SK-N-MC (cell line): ENCODE measurements around the gene MNX1.

ENCODE experiments used
- DNase-seq: peaks from one replicate; pipeline ENCODE4 v3.0.0-alpha.2; 2011; ENCODE audit warnings: low read depth, low spot score
- H3K27ac ChIP-seq: fragments of 200-600 bp; sonication (generic); 2 replicates; pipeline ENCODE4 v1.5.1; 2016; ENCODE audit warnings: mixed run types
- H3K36me3 ChIP-seq: fragments of 200-600 bp; sonication (generic); 2 replicates; pipeline ENCODE4 v1.6.1; 2017; ENCODE audit warnings: antibody characterized with exemption, low read length, mixed read lengths; ENCODE audit not compliant: insufficient read depth
- H3K4me3 ChIP-seq: fragments of 200-600 bp; sonication (generic); 2 replicates; pipeline ENCODE4 v1.5.1; 2016
- H3K9ac ChIP-seq: fragments of 200-600 bp; sonication (generic); 2 replicates; pipeline ENCODE4 v1.8.0; 2017; ENCODE audit warnings: mixed run types, mixed read lengths; ENCODE audit not compliant: insufficient read length
- H3K9me3 ChIP-seq: fragments of 200-600 bp; sonication (generic); 2 replicates; pipeline ENCODE4 v1.6.1; 2017; ENCODE audit warnings: low read depth, mild to moderate bottlenecking, antibody characterized with exemption, low read length, moderate library complexity, mixed read lengths
- EZH2 ChIP-seq: fragments of 200-600 bp; sonication (generic); IDR thresholded peaks from one replicate; pipeline ENCODE4 v1.6.1; 2017; ENCODE audit warnings: antibody characterized with exemption
- FOXP2 ChIP-seq: optimal IDR thresholded peaks from 2 replicates; pipeline ENCODE3; 2011; ENCODE audit warnings: mild to moderate bottlenecking, moderate library complexity; ENCODE audit not compliant: insufficient read depth; ENCODE audit errors: extremely low read length, control extremely low read depth
- POLR2AphosphoS5 ChIP-seq: IDR thresholded peaks from 2 replicates; pipeline ENCODE4 v1.6.1; 2012; ENCODE audit warnings: mild to moderate bottlenecking, low read depth, low read length, borderline replicate concordance

Gene MNX1

DNA sequence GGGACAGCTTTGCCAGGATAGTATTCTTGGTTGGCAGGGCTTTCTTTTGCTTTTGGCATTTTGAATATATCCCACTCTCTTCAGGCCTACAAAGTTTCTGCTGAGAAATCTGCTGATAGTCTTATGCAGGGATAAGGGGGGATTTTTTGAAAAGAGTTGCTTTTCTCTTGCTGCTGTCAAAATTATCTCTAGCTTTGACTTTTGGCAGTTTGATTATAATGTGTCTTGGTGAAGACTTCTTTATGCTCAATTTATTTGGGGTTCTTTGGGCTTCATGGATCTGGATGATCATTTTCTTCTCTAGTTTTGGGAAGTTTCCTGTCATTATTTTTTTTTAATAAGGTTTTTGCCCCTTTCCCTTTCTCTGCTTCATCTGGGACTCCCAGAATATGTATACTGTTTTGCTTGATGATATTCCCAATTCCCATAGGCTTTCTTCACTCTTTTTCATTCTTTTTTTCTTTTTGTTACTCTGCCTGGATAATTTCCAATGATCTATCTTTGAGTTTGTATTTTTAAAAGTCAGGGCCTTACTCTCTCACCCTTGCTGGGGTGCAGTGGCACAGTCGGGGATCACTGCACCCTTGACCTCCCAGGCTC is 31.4 kb downstream of the MNX1 start:
- Histone ChIP-seq H3K27ac (no peak overlapping the region), H3K4me3 (no peak overlapping the region), H3K9me3 (no peaks in the 10 kb centered on the region), H3K9ac (no peak overlapping the region), H3K36me3 (peaks cover 4% of the 10 kb centered on the region)
- no peak for TF ChIP-seq FOXP2
- TF ChIP-seq POLR2AphosphoS5: no peak
- no peak for DNase-seq

DNA sequence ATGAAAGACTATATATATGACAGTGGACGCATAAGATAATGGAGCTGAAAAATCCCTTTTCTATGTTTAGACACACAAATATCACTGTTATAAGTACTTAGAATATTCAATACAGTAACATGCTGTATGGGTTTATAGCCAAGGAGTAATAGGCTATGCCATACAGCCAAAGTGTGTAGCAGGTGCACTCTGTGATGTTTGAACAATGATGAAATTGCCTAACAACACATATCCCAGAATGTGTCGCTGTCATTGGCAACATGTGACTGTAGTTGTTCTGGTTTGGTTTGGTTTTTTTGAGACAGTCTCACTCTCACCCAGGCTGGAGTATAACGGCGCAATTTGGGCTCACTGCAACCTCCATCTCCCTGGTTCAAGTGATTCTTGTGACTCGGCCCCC is 34.8 kb downstream of the MNX1 start:
- Histone ChIP-seq H3K9ac (no peak overlapping the region), H3K9me3 (no peaks in the 10 kb centered on the region), H3K36me3 (peaks cover 17% of the 10 kb centered on the region), H3K27ac (no peak overlapping the region), H3K4me3 (no peak overlapping the region)
- DNase-seq: no peak
- TF ChIP-seq FOXP2 (no peak), POLR2AphosphoS5 (no peak), EZH2 (no peak)

GRCh38 chr7:156969972-156970420 is 40.5 kb downstream of the MNX1 start:
- TF ChIP-seq POLR2AphosphoS5 (no peak), EZH2 (no peak), FOXP2 (no peak)
- no peak for DNase-seq
- H3K36me3 ChIP-seq: peaks cover 38% of the 10 kb centered on the region

GRCh38 chr7:156968183-156968582 is 42.3 kb downstream of the MNX1 start:
- DNase-seq: no peak
- TF ChIP-seq FOXP2: no peak
- no peak for TF ChIP-seq POLR2AphosphoS5
- no peak for TF ChIP-seq EZH2
- no peak overlapping the region for H3K4me3 ChIP-seq
- H3K27ac ChIP-seq: no peak overlapping the region
- no peak overlapping the region for H3K9ac ChIP-seq
- no peaks in the 10 kb centered on the region for H3K9me3 ChIP-seq
- H3K36me3 ChIP-seq: peaks cover 55% of the 10 kb centered on the region

More at GRCh38 chr7:156969972-156970420, 40.5 kb downstream of the MNX1 start:
- Histone ChIP-seq H3K27ac (no peak overlapping the region), H3K9me3 (no peaks in the 10 kb centered on the region), H3K9ac (no peak overlapping the region), H3K4me3 (no peak overlapping the region)

DNA sequence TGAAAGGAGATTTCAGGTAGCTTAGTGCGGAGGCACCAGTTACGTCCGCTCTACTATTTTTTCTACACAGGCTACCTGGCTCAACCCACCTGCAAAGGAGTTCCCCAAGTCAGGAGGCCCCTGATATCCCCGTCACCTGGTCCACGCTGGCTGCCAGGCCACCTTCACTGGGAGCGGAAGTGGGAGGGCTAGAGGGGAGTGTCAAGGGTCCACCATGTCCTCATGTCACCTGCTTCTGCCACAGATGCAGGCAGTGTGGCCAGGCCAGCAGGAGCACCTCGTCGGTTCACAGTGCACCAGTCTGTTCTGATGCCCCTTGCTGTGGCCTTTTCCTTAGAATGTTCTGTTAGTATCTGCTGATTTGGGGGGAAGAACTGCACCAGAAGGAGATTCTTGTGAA is 44.1 kb downstream of the MNX1 start:
- no peak overlapping the region for H3K9ac ChIP-seq
- H3K36me3 ChIP-seq: peaks cover 68% of the 10 kb centered on the region
- H3K4me3 ChIP-seq: no peak overlapping the region
- no peaks in the 10 kb centered on the region for H3K9me3 ChIP-seq
- TF ChIP-seq FOXP2: no peak
- no peak for TF ChIP-seq POLR2AphosphoS5
- TF ChIP-seq EZH2: no peak
- no peak overlapping the region for H3K27ac ChIP-seq
- DNase-seq: no peak

DNA sequence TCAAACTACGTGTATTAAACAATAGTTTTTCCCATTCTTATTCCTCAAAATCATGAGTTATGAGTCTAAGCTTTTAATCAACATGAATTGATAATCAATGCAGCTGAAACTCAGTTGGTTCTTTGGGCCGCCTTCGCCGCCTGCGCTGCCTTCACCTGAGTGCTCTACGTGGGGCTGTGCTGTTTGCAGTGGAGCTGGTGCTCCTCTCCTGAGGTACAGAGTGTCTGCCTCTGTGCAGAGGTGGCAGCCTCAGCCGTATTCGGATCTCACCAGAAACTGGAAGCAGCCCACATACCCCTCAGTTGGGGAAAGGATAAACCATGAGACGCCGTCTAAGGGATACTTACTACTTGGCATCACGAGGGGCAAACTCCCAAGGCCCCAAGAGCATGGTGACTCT is 45.5 kb downstream of the MNX1 start:
- Histone ChIP-seq H3K9ac (no peak overlapping the region), H3K36me3 (peaks cover 71% of the 10 kb centered on the region), H3K4me3 (no peak overlapping the region), H3K27ac (no peak overlapping the region), H3K9me3 (no peaks in the 10 kb centered on the region)
- no peak for DNase-seq
- no peak for TF ChIP-seq POLR2AphosphoS5
- no peak for TF ChIP-seq FOXP2
- no peak for TF ChIP-seq EZH2

GRCh38 chr7:156963472-156963871 is 47.0 kb downstream of the MNX1 start:
- TF ChIP-seq EZH2: no peak
- no peak for TF ChIP-seq POLR2AphosphoS5
- no peak for TF ChIP-seq FOXP2
- Histone ChIP-seq H3K36me3 (peaks cover 82% of the 10 kb centered on the region), H3K9me3 (no peaks in the 10 kb centered on the region), H3K27ac (no peak overlapping the region), H3K4me3 (no peak overlapping the region), H3K9ac (no peak overlapping the region)
- no peak for DNase-seq

DNA sequence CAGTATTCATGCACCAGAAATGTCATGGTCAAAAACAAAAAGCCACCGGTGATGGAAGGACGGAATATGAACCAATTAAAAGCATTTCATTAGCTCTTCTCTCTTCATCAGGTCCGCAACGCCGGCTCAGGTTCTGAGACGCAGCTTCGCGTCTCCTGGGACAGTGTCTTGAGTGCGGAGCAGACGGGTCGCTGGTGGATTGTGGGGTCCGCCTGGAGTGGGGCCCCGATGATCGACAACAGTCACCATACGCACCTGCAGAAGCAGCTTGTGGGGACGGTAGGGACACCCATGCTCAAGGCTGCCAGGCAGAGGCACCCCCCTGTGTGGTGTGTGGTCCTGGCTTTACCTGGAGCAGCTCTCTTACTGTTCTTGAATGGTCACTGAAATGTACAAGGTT is 47.6 kb downstream of the MNX1 start:
- Histone ChIP-seq H3K27ac (no peak overlapping the region), H3K9ac (no peak overlapping the region), H3K9me3 (no peaks in the 10 kb centered on the region), H3K36me3 (peaks cover 88% of the 10 kb centered on the region), H3K4me3 (no peak overlapping the region)
- no peak for DNase-seq
- TF ChIP-seq POLR2AphosphoS5: no peak
- TF ChIP-seq EZH2: no peak
- TF ChIP-seq FOXP2: no peak

- H3K36me3 ChIP-seq: peaks cover 87% of the 10 kb centered on the region
- DNase-seq: no peak
- H3K9ac ChIP-seq: no peak overlapping the region
- no peak overlapping the region for H3K27ac ChIP-seq
- TF ChIP-seq POLR2AphosphoS5: no peak
- TF ChIP-seq EZH2: no peak
- TF ChIP-seq FOXP2: no peak
- H3K9me3 ChIP-seq: no peaks in the 10 kb centered on the region
- no peak overlapping the region for H3K4me3 ChIP-seq
Observed at GRCh38 chr7:156962145-156962544, 48.3 kb downstream of the MNX1 start.
